ENCODE data around the gene TMEM163.

DNA sequence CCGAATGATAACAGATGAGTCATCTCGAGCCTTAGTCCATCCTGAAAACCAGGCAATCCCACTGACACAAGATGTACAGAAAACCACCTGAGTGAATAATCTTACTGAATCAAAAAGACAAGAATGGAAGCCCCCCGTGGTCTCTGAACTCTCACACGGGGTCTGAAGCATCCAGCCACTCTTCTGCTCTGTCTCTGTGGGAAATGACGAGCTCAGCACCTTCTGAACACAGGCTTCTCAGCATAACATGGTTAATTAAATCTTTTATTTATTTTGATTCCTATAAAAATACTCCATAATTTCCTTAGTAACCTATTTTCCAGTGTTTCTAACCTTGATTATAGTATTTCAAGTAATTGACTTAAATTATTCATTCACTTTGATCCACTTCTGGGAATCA, 203.7 kb downstream of the TMEM163 start:
- no peak for TF ChIP-seq EP300 (IDR thresholded peaks at IDR 0.05)
- TF ChIP-seq, protein P1, sequence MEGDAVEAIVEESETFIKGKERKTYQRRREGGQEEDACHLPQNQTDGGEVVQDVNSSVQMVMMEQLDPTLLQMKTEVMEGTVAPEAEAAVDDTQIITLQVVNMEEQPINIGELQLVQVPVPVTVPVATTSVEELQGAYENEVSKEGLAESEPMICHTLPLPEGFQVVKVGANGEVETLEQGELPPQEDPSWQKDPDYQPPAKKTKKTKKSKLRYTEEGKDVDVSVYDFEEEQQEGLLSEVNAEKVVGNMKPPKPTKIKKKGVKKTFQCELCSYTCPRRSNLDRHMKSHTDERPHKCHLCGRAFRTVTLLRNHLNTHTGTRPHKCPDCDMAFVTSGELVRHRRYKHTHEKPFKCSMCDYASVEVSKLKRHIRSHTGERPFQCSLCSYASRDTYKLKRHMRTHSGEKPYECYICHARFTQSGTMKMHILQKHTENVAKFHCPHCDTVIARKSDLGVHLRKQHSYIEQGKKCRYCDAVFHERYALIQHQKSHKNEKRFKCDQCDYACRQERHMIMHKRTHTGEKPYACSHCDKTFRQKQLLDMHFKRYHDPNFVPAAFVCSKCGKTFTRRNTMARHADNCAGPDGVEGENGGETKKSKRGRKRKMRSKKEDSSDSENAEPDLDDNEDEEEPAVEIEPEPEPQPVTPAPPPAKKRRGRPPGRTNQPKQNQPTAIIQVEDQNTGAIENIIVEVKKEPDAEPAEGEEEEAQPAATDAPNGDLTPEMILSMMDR (IDR thresholded peaks at IDR 0.05): no peak
